NCI-H1436 treated with DMSO at 0.1 percent for 48 hours (cell line): ENCODE measurements around the gene AARS1.
A peak's percentile ranks its signal among the peaks of the same experiment; 100 is the strongest.
"Not testable (repeated sequence)": the region's sequence is repeated elsewhere in the genome, so short reads cannot be mapped to it uniquely, and the experiment has no call there.

Experiments
- DNase-seq: peaks from one replicate; lab custom pipeline; 2025; lab: John Stamatoyannopoulos, UW

AARS1 gene

GRCh38 chr16:70289229-70290094 lies at the start of gene AARS1:
Gene AARS1, minus strand, starts transcription at chr16:70289506. Its CDS starts 6,743 bp downstream, at chr16:70282763.
- peak; percentile 97 for DNase-seq

GRCh38 chr16:70337814-70338213 lies 48.5 kb upstream of the AARS1 start:
- no peak for DNase-seq

GRCh38 chr16:70332728-70333127 lies 43.4 kb upstream of the AARS1 start:
- DNase-seq = not testable (repeated sequence)

- no peak for DNase-seq
Measured at GRCh38 chr16:70331588-70332358, 42.5 kb upstream of the AARS1 start.

GRCh38 chr16:70331091-70331490 lies 41.8 kb upstream of the AARS1 start:
- DNase-seq = no peak

- DNase-seq = no peak
Measured at GRCh38 chr16:70324998-70325747, 35.9 kb upstream of the AARS1 start.

- no peak for DNase-seq
Measured at GRCh38 chr16:70320121-70320520, 30.8 kb upstream of the AARS1 start.

DNA sequence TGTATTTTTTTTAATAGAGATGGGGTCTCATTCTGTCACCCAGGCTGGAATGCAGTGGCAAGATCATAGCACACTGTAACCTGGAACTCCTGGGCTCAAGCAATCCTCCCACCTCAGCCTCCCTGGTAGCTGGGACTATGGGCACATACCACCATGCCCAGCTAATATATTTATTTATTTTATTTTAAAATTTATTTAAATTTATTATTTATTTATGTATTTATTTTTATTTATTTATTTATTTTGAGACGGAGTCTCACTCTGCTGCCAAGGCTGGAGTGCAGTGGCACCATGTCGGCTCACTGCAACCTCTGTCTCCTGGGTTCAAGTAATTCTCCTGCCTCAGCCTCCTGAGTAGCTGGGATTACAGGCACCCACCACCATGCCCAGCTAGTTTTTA lies 18.4 kb upstream of the AARS1 start:
- DNase-seq = not testable (repeated sequence)

DNA sequence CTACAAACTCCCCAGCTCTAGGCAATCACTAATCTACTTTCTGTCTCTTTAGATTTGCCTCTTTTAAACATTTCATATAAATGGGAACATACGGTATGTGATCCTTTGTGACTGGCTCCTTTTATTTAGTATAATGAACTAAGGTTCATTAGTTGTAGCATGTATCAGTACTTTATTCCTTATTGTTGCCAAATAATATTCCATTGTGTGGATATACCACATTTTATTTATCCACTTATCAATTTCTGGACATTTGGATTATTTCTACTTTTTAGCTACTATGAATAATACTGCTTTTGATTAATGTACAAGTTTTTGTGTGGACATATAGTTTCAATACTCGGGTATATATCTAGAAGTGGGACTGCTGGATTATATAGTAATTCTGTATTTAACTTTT lies 17.6 kb upstream of the AARS1 start:
- no peak for DNase-seq

DNA sequence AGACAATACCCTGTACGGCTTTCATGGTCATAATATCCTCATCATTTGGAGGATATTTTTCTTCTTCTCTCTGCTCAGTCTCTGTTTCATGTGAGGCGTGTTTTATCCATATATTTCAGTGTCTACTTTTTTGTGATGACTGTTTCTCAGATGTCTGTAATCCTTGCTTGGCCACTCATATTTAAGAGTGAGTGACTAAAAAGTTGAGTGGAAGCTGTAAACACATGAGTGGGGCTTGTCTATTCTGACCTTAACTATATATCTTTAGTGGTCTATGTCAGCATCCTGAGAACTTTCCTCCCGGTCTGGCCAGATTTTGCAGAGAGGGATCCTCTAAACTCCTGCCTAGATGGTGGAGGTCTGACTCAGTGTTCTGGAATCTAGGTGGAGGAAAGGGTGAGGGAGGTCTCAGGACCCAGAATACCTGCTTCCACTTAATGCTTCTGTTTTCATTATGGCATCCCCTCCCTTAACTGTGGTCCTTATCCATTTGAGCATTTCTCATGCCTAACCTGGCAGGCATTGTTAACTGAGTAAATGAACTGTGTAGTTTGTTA lies 15.7 kb upstream of the AARS1 start:
- DNase-seq = no peak

- DNase-seq = no peak
Measured at GRCh38 chr16:70302745-70303144, 13.4 kb upstream of the AARS1 start.

DNA sequence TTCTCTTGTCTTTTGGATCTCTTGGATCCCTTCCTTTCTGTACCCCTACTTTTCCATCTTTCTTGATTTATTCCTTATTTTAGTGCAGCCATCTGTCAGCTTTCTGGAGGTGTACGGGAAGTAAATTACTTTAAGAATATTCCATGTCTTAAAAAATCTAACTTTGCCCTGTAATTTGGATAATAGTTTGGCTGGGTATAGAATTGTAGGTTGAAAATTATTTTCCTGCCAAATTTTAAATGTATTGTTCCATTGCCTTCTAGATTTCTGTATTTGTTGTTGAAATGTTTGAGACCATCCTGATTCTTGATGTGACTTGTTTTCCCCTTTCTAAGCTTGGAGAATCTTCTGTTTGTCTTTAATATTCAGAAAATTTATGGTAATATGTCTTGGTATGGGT lies 11.8 kb upstream of the AARS1 start:
- DNase-seq = no peak

- peak; percentile 33 for DNase-seq
Measured at GRCh38 chr16:70298988-70299938, 10.0 kb upstream of the AARS1 start, which contains the start of gene DDX19B. Gene DDX19B, plus strand, starts transcription at chr16:70299186. Its CDS starts 112 bp downstream, at chr16:70299298.

DNA sequence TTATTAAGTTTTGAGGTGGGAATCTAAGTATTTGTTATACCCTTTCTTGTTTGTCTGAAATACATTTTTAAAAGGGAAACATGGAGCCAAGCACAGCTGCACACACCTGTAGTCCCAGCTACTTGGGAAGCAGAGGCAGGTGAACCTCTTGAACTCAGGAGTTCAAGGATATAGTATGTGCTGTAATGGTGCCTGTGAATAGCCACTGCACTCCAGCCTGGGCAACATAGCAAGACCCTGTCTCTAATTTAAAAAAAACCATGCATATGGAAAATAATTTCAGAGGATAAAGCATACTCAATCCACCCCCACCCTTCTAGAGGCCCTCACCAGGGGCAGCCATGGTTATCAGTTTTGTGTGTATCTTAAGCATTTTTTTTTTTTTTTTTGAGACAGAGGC lies 6.3 kb upstream of the AARS1 start:
- DNase-seq = no peak

- no peak for DNase-seq
Measured at GRCh38 chr16:70294385-70295025, 5.2 kb upstream of the AARS1 start.

DNA sequence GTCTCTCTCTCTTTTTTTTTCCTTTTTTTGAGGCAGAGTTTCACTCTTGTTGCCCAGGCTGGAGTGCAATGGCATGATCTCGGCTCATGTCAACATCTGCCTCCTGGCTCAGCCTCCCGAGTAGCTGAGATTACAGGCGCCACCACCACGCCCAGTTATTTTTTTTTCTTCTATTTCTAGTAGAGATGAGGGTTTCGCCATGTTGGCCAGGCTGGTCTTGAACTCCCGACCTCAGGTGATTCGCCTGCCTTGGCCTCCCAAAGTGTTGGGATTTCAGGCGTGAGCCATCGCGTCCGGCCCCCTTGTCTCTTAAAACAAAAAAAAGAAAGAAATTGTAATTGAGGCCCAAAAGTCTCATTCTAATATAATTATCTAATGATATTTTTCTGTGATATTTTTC lies 2.8 kb upstream of the AARS1 start:
- not testable (repeated sequence) for DNase-seq

DNA sequence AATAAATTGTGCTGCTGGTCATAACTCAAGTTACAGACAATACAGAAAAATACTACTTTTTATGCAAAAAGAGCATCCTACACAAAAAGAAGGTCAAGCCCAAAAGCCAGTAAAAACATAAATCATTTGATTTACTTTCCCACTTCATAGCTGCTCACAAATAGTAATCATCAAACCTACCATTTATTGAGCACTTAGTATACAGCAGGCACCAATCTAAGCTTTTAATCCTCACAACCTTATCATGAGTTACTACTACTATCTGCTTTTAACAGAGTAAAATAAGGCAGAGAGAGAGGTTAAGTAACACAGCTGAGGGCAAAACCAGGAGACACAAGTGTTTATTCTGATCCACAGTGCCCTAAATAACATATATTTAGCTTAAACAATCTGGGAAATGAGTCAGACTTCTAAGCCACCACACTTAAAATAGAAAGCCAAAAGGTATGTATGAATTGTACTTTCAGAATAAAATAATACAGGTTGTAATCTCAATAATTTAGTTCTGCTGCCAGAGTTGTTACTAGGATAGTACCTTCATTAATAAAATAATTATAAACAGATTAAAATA lies 1.7 kb upstream of the AARS1 start:
- no peak for DNase-seq

- DNase-seq = not testable (repeated sequence)
Measured at GRCh38 chr16:70287304-70287971, 1.9 kb downstream of the AARS1 start.

- DNase-seq = no peak
Measured at GRCh38 chr16:70276392-70276791, 12.9 kb downstream of the AARS1 start.
